Tibial nerve (tissue), 4 donors: ENCODE data around the gene GLRX5.

Source experiments
- CTCF ChIP-seq, 5 experiments: fragments of 200-600 bp in 3 of 5; fragments of 450-650 bp in 2 of 5; sonication (generic) in 3 of 5; IDR thresholded peaks; one replicate each; pipeline ENCODE4 v1.5.1; 2016 to 2019; ENCODE audit warnings: antibody characterized with exemption in 5 of 5, mild to moderate bottlenecking in 3 of 5, moderate library complexity in 2 of 5
- EP300 ChIP-seq, 2 donors: sonication (generic); formaldehyde crosslinking; IDR thresholded peaks; one replicate each; pipeline ENCODE4 v1.6.1; 2017; ENCODE audit warnings: antibody characterized with exemption in 2 of 2, mild to moderate bottlenecking in 1 of 2

- TF ChIP-seq CTCF (IDR thresholded peaks at IDR 0.05) (peak in 4 of 5 experiments; percentile 11 to 64 (median 40)), EP300 (IDR thresholded peaks at IDR 0.05) (peak; percentile 92)
These were observed at the start of gene GLRX5 for GRCh38 chr14:95534299-95535225.
